ENCODE measurements around the gene AIF1.

Gene AIF1

GRCh38 chr6:31664790-31665500 is 49.9 kb downstream of the AIF1 start, which contains the start of gene GPANK1:
Gene GPANK1 (minus strand): TSS chr6:31664997. CDS start chr6:31664478, 519 bp downstream.
- Histone ChIP-seq H3K4me1 (ENCODE audit: control insufficient read depth in 2 of 2, insufficient read depth in 2 of 2, low read length in 2 of 2) (peaks cover 21 to 33% of the 10 kb centered on the region in 2 donors), H3K27me3 (ENCODE audit: control insufficient read depth in 2 of 2, insufficient read depth in 2 of 2, low read length in 2 of 2) (no peaks in the 10 kb centered on the region), H3K27ac (ENCODE audit: low read depth in 2 of 2, low read length in 2 of 2) (peak within 1 kb of the TSS; percentile 98 to 99), H3K9me3 (ENCODE audit: control insufficient read depth in 2 of 2, low read length in 2 of 2) (no peaks in the 10 kb centered on the region), H3K9ac (ENCODE audit: low read depth in 1 of 2, low read length in 2 of 2) (peak within 1 kb of the TSS; percentile 95 to 98), H3K36me3 (ENCODE audit: control insufficient read depth in 2 of 2, insufficient read depth in 2 of 2, low read length in 2 of 2) (peaks cover 29 to 42% of the 10 kb centered on the region in 2 donors), H3K4me3 (ENCODE audit: low read length in 2 of 2) (peak within 1 kb of the TSS; percentile 88 to 95)

GRCh38 chr6:31665501-31666336 is 50.7 kb downstream of the AIF1 start, which contains the start of gene CSNK2B:
Gene CSNK2B (plus strand): TSS chr6:31666080. CDS start chr6:31666832, 752 bp downstream.
- peaks cover 21 to 31% of the 10 kb centered on the region in 2 donors for H3K4me1 ChIP-seq (ENCODE audit: control insufficient read depth in 2 of 2, insufficient read depth in 2 of 2, low read length in 2 of 2)
- peaks cover 36 to 48% of the 10 kb centered on the region in 2 donors for H3K36me3 ChIP-seq (ENCODE audit: control insufficient read depth in 2 of 2, insufficient read depth in 2 of 2, low read length in 2 of 2)
- H3K4me3 ChIP-seq (ENCODE audit: low read length in 2 of 2) = peak within 1 kb of the TSS; percentile 88 to 95

DNA sequence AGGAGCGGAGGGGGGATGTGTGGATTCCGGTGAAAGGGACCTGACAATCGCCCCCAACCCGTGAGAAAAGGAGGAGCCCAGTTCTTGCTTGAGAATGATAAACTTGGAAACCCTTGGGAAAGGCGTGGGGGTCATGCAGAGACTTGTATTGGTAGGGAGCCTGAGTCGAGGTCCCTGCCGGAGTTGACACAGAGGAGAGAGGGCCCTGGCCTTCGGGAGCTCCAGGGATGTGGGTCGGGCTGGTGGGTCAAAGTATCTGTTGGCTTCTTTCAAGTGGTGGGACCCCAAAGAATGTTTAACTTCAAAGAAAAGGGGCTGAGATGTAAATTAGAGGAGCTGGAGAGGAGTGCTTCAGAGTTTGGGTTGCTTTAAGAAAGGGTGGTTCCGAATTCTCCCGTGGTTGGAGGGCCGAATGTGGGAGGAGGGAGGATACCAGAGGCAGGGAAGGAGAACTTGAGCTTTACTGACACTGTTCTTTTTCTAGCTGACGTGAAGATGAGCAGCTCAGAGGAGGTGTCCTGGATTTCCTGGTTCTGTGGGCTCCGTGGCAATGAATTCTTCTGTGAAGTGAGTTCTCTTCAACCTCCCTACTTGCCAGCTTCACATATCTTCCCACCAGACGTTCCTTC is 51.4 kb downstream of the AIF1 start:
- Histone ChIP-seq H3K9ac (ENCODE audit: low read depth in 1 of 2, low read length in 2 of 2) (peak overlapping the region; percentile 95), H3K36me3 (ENCODE audit: control insufficient read depth in 2 of 2, insufficient read depth in 2 of 2, low read length in 2 of 2) (peaks cover 43 to 55% of the 10 kb centered on the region in 2 donors), H3K27me3 (ENCODE audit: control insufficient read depth in 2 of 2, insufficient read depth in 2 of 2, low read length in 2 of 2) (no peaks in the 10 kb centered on the region), H3K27ac (ENCODE audit: low read depth in 2 of 2, low read length in 2 of 2) (peak overlapping the region; percentile 80 to 99), H3K9me3 (ENCODE audit: control insufficient read depth in 2 of 2, low read length in 2 of 2) (no peaks in the 10 kb centered on the region), H3K4me3 (ENCODE audit: low read length in 2 of 2) (peak overlapping the region; percentile 88 to 95), H3K4me1 (ENCODE audit: control insufficient read depth in 2 of 2, insufficient read depth in 2 of 2, low read length in 2 of 2) (peaks cover 21 to 26% of the 10 kb centered on the region in 2 donors)

More at GRCh38 chr6:31665501-31666336, 50.7 kb downstream of the AIF1 start, which contains the start of gene CSNK2B:
- no peaks in the 10 kb centered on the region for H3K9me3 ChIP-seq (ENCODE audit: control insufficient read depth in 2 of 2, low read length in 2 of 2)
- no peaks in the 10 kb centered on the region for H3K27me3 ChIP-seq (ENCODE audit: control insufficient read depth in 2 of 2, insufficient read depth in 2 of 2, low read length in 2 of 2)
- peak within 1 kb of the TSS; percentile 95 to 98 for H3K9ac ChIP-seq (ENCODE audit: low read depth in 1 of 2, low read length in 2 of 2)
- peak within 1 kb of the TSS; percentile 98 to 99 for H3K27ac ChIP-seq (ENCODE audit: low read depth in 2 of 2, low read length in 2 of 2)

All from mucosa of rectum (tissue), 2 donors.